NCI-H345 treated with DMSO at 0.1 percent for 48 hours (cell line): Measurements from ENCODE around the gene GULP1.

Experiments used
- DNase-seq: peaks from one replicate; lab custom pipeline; 2025; ENCODE audit not compliant: unreplicated experiment; lab: John Stamatoyannopoulos, UW

Gene GULP1

DNA sequence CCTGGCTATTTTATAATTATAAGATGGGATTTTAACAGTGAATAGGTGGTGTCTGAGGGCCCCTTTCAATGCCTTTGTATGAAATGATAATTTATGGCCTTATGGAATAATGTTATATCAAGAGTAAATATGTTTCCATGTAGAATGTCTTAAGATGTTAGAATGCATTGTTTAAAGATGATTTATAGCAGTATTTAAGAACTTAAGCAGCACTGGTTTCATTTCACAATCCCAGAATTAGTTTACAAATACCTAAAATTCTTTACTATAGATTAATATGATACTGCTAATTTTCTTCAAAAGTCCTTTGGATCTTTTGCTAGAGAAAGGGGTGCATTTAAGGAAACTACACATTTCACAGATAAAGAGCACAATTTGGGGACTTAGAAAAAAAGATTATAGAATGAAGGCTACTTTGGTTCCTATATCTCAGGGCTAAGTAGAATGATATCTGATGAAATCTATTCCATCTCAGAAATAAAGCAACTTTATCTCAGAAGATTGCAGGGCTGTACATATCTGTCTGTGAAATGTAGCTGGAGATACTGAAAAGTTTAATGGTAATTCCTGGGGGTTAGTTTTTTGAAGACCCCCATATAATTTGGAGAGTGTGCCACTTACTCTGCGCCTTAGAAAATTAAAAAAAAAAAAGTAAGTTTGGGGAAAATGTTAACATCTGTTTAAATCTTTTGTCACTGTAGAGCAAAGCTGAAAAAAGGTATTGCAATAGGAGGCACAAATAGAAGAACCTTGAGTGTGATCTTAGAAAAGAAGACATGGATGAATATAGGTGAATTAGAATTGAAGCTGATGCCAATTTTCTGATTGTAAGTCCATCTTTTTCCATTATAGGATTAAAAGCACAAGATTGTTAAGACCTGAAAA lies 123.4 kb downstream of the GULP1 start:
- no peak for DNase-seq

DNA sequence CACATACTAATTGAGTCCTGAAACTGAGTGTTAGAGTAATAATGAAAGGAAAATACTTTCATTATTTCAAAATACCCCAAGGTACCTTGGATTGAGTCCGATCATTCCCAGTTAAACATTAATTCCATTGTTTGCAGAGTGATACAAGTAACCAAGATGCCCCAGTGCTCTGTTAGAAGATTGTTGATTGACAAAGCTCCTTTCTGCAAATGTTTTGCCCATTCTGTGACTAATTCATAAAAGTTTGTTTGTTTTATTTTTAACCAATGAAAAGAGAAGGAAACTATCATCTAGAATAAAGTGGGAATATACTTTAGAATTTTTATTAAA lies 124.0 kb downstream of the GULP1 start:
- no peak for DNase-seq

DNA sequence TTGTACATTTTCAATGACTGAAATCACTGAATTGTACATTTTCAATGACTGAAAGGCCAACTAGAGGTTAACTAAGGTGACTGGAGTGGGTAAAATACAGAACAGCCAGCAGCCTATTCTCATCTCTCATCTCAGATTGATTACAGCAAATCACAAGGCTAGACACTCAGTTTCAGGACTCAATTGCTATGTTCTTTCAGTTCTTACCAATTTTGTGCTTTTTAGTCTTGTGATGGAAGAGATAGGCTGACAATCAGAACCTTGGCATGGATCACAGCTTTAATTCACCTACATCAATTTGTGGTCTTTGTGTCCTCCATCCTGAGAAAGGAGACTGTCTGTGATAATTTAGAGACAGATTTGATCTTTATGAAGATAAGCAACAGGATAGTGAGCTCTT lies 124.7 kb downstream of the GULP1 start:
- no peak for DNase-seq

DNA sequence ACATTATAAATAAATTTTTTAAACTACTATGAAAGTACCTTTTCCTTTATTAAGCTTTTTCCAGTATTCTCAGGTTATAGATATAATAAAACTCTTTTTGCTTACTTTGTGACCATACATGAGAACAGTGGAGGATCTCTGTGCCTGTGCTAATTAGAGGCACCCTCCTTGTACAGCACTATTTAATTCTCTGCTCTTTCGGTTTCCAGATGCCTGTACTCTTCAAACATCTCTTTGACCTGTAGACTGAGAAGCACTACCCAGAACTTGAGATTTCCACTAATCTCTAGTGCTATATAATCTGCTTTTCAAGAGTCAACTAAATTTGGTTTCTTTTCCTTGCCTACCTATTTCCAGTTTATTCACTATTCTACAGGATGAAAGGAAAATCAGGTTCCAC lies 131.1 kb downstream of the GULP1 start:
- DNase-seq: no peak

DNA sequence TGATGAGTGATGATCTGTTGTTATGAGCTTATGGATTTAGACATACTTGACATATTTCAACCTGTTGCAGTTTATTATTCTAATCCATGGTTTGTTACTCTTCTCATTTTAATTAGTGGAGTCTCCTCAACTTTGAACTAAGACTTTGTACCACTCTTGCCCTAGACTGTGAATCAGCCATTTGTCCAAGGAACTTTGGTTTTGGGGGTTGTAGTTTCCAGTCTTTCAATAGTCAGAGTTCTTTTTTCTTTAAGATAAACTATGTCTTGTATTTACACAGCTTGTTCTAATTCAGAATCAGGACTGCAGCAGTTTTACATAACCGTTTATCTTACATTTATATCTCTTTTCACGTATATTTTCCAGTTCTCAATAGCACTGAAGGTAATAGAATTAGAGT lies 133.6 kb downstream of the GULP1 start:
- DNase-seq: no peak

DNA sequence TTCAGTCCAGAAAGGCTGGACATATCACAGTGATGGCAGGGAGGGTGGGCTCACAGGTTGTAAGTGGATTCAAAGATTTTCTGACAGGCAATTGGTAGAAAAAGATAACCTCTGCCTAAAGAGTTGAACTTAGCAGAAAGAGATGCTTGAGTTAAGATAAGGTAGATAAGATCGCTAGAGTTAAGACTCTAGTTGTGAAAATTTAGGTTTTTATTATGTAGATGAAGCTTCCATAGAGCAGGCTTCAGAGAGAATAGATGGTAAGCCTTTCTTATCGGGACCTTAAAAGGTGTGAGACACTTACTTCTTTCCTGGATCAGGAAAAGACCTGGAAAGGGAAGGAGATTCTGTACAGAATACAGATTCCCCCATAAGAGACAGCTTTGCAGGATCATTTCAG lies 134.4 kb downstream of the GULP1 start:
- DNase-seq: no peak

DNA sequence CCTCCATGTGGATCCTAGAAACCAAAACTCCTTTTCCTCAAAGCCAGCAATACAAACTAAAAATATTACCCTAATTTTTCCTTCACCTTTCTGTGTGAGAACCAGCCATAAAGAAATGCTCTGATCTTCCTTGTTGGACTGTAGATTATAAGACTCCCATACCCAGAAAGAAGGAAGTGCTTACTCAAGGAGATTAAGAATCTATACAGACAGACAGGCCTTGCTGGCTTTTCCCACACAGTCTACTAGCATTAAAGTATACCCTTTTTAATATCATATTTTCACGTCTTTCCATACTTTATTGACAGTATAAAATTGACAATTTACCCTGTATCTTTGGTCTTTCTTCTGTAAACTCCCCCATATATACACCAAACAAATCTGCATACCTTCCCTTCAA lies 139.0 kb downstream of the GULP1 start:
- DNase-seq: no peak

DNA sequence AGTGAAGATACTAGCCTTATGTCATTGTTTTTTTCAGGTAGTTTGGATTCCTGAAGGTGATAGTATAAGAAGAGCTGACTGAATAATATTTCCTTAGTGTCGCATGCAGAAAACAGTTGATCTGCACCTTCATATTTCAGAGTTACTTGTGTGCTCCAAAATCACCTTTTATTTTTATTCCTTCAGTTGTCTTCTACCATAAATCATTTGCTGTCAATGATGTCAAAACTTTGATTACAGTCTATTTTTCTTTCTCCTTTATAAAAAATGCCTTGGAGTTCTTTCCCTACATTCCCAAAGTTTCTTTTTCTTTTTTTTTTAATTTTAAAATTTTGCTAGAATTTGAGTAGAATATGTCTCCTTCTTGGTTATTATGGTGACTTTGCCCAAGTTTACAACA lies 142.3 kb downstream of the GULP1 start:
- DNase-seq: no peak

DNA sequence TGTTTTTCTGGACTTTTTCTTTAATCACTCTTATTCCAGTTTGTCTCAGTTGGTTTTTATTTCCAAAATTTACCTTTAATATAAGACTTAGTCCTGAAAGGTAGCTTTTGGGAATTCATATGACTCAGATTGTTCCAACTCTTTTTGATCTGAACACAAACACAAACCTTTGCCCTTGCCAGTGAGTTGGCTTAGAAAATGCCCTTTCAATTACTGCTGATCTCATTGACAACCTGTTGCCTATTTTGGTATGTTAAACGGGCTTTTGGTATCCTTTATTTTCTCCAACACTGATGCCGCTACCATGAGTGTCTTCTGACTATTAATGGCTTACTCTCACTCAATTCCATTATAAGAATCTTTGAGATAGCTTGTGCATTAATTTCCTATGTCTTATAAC lies 143.4 kb downstream of the GULP1 start:
- DNase-seq: no peak

DNA sequence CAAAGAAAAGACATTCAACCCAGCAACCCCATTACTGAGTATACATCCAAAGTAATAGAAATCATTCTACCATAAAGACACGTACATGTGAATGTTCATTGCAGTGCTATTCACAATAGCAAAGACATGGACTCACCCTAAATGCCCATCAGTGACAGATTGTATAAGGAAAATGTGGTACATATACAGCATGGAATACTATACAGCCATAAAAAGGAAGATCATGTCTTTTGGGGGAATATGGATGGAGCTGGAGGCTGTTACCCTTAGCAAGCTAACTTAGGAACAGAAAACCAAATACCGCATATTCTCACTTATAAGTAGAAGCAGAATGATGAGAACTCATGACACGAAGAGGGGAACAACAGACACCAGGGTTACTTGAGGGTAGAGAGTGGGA lies 145.9 kb downstream of the GULP1 start:
- no peak for DNase-seq

DNA sequence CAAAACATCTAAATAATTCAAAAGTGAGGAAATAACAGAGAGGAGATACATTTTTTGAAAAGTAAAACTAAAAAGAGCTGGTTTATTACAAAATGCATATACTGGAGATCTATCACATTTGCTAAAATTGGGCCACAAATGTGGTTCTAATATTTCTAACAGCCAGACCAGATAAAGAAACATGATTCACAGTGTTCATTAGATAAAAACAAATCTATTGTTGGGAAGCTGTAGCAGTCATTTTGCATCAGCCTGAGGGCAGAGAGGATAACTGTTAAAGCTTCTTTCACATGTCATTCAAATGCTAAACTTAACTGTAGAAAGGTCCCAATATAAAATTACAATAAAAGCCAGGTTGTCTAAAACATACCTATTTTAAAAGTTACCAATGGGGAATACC lies 148.3 kb downstream of the GULP1 start:
- no peak for DNase-seq

DNA sequence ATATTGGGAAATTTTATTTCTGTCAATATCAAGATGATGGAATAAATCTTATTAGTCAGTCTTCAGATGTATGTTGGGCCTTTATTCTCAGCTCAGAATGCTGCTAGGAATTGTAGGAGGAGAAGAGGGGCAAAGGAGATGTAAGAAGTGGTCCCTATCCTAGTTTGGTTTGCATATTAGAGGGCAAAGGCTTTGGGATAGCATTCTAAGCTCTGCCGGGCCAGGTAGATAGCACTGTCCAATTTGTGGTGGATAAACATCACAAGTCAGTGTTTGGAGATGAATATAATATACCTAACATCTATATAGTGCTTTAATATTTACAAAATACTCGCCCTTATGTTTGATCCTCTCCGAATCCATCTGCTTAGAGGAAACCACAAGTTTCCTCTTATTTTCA lies 149.2 kb downstream of the GULP1 start:
- DNase-seq: no peak

DNA sequence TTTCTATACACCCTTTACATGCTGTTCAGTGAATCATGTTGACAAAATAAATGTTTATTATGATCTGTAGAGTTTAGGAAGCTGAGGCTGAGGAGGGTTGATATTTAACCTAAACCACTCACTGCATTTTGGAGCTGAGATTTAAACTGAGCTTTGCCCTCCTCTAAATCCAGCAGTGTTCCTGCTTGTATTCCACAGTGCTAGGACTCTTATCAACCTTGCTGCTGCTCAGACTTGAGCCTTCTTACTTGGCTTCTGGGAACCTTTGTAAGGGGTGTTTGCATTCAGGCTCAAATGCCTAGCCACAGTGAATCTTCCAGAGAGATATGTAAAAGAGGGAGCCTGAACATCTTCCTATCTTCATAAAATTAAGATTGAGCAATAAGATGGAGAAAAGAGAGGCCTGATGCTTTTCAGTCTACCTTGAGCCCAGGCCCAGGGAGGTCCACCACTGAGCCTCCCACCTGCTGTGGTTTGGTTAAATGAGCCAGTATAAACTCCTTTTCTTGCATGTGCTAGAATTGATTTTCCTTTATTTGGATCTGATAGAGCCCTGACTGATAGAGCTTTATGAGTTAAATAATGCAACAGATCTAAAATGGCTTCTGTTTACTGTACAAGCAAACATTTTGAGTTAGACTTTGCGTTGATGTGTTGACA lies 149.7 kb downstream of the GULP1 start:
- DNase-seq: no peak

DNA sequence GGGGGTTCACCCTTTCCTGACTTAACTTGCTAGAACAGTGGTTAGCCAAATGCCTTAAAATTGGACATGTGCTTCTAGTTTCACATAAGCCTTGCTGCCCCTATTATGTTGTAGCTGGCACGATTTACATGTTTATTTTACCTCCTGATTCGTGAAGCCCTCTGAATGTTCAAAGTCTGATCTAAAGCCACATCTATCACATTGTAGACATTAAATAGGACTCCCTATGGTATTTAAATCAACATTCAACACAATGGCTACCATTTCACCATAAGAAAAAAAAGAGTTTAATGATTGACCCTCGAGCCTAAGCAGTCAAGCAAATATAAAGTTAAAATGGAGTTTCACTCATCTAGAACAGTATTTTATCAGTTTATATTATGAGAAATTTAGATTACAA lies 151.5 kb downstream of the GULP1 start:
- DNase-seq: peak; percentile 17

DNA sequence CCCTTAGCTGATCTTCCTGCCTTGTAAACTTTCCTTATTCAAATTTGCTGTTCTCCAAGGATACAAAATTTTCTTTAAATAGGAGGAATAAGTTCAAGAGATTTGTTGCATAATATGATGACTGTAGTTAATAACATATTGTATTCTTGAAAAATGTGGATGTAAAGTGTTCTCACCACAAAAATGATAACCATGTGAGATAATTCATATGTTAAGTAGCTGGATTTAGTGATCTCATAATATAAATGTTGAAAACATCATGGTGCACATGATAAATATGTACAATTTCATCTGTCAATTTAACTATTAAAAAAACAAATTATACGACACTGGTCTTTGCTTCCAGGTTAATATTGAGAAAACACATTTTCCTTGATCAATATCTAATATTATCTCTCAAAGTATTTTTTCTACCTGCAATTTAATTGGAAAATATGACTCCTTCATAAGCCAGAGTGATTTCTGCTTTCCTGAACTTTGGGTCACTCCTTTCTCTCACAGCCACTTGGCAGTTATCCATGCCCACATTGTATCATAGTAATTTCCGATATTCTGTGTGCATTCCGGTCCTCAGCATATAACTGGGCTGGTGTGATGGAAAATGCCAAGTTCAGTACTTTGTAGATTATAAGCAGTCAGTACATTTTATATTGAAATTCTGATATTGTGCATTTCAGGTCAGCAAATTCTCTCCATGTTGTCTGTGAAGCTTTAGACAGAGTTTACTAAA lies 152.6 kb downstream of the GULP1 start:
- DNase-seq: no peak

DNA sequence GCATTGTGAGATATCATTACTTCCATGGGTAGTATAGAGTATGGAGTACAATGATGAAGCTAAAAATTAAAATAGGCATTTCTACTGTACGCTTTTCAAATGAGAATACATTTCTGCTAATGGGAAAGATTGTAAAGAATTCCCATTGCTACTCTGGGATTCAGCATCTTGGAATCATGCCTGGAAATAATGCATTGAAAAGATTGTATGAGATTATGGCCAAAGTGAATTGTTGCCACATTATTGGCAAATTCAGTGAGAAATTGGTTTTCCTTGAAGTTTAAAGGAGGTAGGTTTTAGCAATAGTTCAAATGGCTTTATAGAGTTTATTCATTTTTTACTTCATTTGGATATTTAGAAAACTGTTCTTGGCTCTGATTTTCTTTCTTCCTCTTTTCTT lies 157.9 kb downstream of the GULP1 start:
- no peak for DNase-seq

DNA sequence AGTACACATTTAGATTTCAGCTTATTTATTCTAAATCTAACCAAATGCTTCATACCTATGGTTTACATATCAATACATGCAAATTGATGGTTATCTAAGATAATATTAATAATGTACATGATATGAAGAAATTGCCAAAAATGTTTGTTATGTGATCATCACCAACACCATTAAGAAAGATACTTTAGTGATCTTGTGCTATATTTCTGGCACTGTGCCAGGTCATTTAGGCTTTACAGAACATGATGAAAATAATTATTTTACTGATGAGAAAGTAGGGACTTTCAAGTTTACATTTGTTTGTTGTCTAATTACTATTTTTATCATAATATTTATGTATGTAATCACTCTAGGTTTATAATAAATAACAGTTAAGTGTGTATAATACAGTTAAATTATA lies 158.3 kb downstream of the GULP1 start:
- DNase-seq: no peak

DNA sequence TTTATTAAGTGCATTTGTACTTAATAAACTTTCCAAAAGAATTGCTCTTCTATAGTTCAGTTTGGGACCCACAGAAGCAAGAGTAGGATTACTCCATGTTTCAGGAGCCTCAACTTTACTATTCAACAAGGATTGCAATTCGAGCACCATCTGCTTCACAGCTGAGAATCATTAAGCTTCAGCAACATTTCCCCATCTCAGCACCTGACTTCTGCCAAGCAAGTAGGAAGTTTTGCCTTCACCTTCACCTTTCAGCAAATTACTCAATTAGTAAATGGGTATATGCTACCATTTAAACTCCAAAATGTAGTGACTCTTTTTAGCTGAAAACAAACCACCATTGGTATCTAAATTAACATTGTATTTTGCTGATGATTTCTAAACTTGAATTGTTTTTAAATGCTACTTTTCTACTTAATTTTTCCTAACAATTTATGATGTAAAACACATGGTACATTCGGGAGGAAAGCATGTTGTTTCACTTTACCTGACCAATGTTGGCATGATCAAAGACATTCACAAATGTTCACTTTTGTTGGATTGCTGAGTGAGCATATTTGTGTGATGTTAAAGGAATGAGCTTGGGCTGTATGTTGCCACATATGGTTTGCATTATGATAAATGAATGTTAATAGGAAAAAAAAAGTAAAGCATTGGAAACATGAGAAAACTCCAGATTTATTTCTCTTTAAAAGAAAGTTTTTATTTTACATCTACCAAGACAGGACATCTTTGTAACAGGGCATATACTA lies 159.2 kb downstream of the GULP1 start:
- DNase-seq: no peak

DNA sequence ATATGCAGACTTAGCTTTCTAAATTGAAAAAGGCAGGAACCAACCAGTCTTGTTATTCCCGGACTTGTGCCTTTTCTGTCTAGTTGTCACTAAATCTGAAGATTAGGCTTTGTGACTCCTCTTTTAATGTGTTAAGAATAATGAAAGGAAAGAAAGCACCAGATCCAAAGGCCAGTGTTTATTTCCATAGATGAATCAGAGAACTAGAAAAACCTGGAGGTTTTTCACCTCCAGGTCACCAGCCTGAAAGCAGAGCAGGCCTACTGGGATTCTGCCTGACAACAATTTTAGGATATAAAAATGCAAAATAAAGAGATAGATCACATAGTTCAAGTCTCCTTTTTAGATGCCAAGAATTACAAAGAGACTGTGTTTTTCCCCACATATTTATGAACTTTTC lies 160.4 kb downstream of the GULP1 start:
- no peak for DNase-seq

DNA sequence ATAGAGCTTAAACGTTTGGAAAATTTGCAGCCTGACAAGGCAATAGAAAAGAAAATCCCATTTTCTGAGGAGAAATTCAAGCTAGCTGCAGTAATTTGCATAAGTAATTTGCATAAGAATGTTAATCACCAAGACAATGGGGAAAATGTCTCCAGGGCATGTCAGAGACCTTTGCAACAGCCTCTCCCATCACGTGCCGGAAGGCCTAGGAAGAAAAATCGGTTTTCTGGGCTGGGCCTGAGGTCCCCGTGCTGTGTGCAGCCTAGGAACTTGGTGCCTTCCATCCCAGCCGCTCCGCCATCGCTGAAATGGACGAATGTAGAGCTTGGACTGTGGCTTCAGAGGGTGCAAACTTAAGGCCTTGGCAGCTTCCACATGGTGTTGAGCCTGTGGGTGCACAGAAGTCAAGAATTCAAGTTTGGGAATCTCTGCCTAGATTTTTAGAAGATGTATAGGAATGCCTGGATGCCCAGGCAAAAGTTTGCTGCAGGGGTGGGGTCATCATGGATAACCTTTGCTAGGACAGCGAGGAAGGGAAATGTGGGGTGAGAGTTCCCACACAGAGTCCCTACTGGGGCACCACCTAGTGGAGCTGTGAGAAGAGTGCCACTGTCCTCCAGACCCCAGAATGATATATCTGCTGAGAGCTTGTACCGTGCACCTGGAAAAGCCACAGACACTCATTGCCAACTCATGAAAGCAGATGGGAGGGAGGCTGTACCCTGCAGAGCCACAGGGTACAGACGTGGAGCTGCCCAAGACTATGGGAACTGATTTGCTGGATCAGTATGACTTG lies 164.6 kb downstream of the GULP1 start:
- no peak for DNase-seq

DNA sequence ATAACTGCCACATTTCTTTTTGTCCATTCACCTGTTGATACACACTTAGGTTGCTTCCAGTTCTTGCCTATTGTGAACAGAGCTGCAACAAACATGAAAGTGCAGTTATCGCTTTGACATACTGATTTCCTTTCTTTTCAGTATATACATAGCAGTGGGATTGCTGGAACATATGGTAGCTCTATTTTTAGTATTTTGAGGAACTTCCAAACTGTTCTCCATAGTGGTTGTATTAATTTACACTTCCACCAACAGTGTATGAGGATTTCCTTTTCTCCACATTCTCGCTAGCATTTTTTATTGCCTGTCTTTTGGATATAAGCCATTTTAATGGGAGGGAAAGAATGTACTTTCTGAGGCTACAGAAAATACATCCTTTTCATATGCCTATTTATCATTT lies 167.4 kb downstream of the GULP1 start:
- DNase-seq: no peak
